Measurements from ENCODE around the gene RB1. TPM values are rescaled to one million over a fixed set of nuclear protein-coding genes. Genes with fewer than 3 reads are reported as not detected.

RB1 gene
- total and polyA plus RNA-seq, 2 experiments from 2014 or later: 19.5 to 22.3 TPM

GRCh38 chr13:48403913-48404312 lies 100.4 kb downstream of the RB1 start:
- Histone ChIP-seq H4K20me1 (replicated peaks; ENCODE audit: insufficient read depth) (no peaks in the 10 kb centered on the region), H2AFZ (no peak overlapping the region), H3K4me3 (no peak overlapping the region), H3K4me2 (no peak overlapping the region), H3K27ac (ENCODE audit: low read depth) (no peak overlapping the region), H3K4me1 (ENCODE audit: insufficient read depth) (no peaks in the 10 kb centered on the region), H3F3A (replicated peaks; ENCODE audit: low read depth) (no peaks in the 10 kb centered on the region), H3K36me3 (ENCODE audit: insufficient read depth) (no peaks in the 10 kb centered on the region), H3K79me2 (replicated peaks; ENCODE audit: insufficient read depth) (no peaks in the 10 kb centered on the region), H3K9me2 (ENCODE audit: insufficient read depth) (no peaks in the 10 kb centered on the region), H3K27me3 (ENCODE audit: insufficient read depth) (no peaks in the 10 kb centered on the region)
- H3K27me3 Mint-ChIP-seq (ENCODE audit: insufficient read depth, low read depth, poor library complexity): no peaks in the 10 kb centered on the region
- no peak overlapping the region for H3K4me3 Mint-ChIP-seq
- H3K9me3 Mint-ChIP-seq: no peaks in the 10 kb centered on the region
- H3K4me1 Mint-ChIP-seq: no peaks in the 10 kb centered on the region; the same call in 2 of the 3 replicates
- ATAC-seq (no peak), DNase-seq (ENCODE audit: low spot score) (no peak)
- H3K27ac Mint-ChIP-seq: 0 out of 2 replicates have a peak overlapping the region, but pooled peaks have one; percentile 9
- TF ChIP-seq CREB1 (CRISPR knock-in tag; IDR thresholded peaks at IDR 0.05; ENCODE audit: low read depth) (no peak), JUNB (IDR thresholded peaks at IDR 0.05; ENCODE audit: unreplicated experiment) (no peak), STAT1 (IDR thresholded peaks at IDR 0.05; ENCODE audit: unreplicated experiment) (no peak), REST (IDR thresholded peaks at IDR 0.05; ENCODE audit: unreplicated experiment) (no peak), EZH2phosphoT487 (IDR thresholded peaks at IDR 0.05; ENCODE audit: unreplicated experiment) (no peak), POLR2AphosphoS5 (IDR thresholded peaks at IDR 0.05; ENCODE audit: low read depth) (no peak), NANOG (IDR thresholded peaks at IDR 0.05; ENCODE audit: borderline replicate concordance) (no peak), ZNF331 (CRISPR knock-in tag; IDR thresholded peaks at IDR 0.05; ENCODE audit: low read depth) (no peak), ZNF114 (CRISPR knock-in tag; IDR thresholded peaks at IDR 0.05) (no peak), EZH2 (IDR thresholded peaks at IDR 0.05; ENCODE audit: low read depth, unreplicated experiment) (no peak)
- TF ChIP-seq, protein P1, sequence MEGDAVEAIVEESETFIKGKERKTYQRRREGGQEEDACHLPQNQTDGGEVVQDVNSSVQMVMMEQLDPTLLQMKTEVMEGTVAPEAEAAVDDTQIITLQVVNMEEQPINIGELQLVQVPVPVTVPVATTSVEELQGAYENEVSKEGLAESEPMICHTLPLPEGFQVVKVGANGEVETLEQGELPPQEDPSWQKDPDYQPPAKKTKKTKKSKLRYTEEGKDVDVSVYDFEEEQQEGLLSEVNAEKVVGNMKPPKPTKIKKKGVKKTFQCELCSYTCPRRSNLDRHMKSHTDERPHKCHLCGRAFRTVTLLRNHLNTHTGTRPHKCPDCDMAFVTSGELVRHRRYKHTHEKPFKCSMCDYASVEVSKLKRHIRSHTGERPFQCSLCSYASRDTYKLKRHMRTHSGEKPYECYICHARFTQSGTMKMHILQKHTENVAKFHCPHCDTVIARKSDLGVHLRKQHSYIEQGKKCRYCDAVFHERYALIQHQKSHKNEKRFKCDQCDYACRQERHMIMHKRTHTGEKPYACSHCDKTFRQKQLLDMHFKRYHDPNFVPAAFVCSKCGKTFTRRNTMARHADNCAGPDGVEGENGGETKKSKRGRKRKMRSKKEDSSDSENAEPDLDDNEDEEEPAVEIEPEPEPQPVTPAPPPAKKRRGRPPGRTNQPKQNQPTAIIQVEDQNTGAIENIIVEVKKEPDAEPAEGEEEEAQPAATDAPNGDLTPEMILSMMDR (conservative IDR thresholded peaks at IDR 0.05; ENCODE audit: low read depth in 2 of 2): no peak
- TF ChIP-seq, protein P2, sequence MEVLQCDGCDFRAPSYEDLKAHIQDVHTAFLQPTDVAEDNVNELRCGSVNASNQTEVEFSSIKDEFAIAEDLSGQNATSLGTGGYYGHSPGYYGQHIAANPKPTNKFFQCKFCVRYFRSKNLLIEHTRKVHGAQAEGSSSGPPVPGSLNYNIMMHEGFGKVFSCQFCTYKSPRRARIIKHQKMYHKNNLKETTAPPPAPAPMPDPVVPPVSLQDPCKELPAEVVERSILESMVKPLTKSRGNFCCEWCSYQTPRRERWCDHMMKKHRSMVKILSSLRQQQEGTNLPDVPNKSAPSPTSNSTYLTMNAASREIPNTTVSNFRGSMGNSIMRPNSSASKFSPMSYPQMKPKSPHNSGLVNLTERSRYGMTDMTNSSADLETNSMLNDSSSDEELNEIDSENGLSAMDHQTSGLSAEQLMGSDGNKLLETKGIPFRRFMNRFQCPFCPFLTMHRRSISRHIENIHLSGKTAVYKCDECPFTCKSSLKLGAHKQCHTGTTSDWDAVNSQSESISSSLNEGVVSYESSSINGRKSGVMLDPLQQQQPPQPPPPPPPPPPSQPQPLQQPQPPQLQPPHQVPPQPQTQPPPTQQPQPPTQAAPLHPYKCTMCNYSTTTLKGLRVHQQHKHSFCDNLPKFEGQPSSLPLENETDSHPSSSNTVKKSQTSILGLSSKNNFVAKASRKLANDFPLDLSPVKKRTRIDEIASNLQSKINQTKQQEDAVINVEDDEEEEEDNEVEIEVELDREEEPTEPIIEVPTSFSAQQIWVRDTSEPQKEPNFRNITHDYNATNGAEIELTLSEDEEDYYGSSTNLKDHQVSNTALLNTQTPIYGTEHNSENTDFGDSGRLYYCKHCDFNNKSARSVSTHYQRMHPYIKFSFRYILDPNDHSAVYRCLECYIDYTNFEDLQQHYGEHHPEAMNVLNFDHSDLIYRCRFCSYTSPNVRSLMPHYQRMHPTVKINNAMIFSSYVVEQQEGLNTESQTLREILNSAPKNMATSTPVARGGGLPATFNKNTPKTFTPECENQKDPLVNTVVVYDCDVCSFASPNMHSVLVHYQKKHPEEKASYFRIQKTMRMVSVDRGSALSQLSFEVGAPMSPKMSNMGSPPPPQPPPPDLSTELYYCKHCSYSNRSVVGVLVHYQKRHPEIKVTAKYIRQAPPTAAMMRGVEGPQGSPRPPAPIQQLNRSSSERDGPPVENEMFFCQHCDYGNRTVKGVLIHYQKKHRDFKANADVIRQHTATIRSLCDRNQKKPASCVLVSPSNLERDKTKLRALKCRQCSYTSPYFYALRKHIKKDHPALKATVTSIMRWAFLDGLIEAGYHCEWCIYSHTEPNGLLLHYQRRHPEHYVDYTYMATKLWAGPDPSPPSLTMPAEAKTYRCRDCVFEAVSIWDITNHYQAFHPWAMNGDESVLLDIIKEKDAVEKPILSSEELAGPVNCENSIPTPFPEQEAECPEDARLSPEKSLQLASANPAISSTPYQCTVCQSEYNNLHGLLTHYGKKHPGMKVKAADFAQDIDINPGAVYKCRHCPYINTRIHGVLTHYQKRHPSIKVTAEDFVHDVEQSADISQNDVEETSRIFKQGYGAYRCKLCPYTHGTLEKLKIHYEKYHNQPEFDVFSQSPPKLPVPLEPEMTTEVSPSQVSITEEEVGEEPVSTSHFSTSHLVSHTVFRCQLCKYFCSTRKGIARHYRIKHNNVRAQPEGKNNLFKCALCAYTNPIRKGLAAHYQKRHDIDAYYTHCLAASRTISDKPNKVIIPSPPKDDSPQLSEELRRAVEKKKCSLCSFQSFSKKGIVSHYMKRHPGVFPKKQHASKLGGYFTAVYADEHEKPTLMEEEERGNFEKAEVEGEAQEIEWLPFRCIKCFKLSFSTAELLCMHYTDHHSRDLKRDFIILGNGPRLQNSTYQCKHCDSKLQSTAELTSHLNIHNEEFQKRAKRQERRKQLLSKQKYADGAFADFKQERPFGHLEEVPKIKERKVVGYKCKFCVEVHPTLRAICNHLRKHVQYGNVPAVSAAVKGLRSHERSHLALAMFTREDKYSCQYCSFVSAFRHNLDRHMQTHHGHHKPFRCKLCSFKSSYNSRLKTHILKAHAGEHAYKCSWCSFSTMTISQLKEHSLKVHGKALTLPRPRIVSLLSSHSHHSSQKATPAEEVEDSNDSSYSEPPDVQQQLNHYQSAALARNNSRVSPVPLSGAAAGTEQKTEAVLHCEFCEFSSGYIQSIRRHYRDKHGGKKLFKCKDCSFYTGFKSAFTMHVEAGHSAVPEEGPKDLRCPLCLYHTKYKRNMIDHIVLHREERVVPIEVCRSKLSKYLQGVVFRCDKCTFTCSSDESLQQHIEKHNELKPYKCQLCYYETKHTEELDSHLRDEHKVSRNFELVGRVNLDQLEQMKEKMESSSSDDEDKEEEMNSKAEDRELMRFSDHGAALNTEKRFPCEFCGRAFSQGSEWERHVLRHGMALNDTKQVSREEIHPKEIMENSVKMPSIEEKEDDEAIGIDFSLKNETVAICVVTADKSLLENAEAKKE (CRISPR knock-in tag; IDR thresholded peaks at IDR 0.05): no peak
- TF ChIP-seq, protein P3, sequence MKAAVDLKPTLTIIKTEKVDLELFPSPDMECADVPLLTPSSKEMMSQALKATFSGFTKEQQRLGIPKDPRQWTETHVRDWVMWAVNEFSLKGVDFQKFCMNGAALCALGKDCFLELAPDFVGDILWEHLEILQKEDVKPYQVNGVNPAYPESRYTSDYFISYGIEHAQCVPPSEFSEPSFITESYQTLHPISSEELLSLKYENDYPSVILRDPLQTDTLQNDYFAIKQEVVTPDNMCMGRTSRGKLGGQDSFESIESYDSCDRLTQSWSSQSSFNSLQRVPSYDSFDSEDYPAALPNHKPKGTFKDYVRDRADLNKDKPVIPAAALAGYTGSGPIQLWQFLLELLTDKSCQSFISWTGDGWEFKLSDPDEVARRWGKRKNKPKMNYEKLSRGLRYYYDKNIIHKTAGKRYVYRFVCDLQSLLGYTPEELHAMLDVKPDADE (IDR thresholded peaks at IDR 0.05): no peak
- H3K36me3 Mint-ChIP-seq (ENCODE audit: low read depth): no peaks in the 10 kb centered on the region

All from GM23338 (cell line).